Mesothelial cell of epicardium (in vitro differentiated cells): ENCODE results near the gene PHF21B. TPM values are rescaled to one million over a fixed set of nuclear protein-coding genes. Genes with fewer than 3 reads are reported as not detected.

Experiments
- DNase-seq, 2 experiments: peaks; one replicate each; pipeline ENCODE4 v3.0.0; 2021; ENCODE audit warnings: low spot score in 2 of 2; ENCODE audit not compliant: unreplicated experiment in 2 of 2
- H3K27ac Mint-ChIP-seq: 2 replicates; pipeline ENCODE4 v1.8.0; 2021; ENCODE audit warnings: mixed read lengths
- H3K27me3 Mint-ChIP-seq: 2 replicates; pipeline ENCODE4 v1.8.0; 2021; ENCODE audit warnings: low read depth, mixed read lengths
- H3K36me3 Mint-ChIP-seq: 2 replicates; pipeline ENCODE4 v1.8.0; 2021; ENCODE audit warnings: mixed read lengths
- H3K4me1 Mint-ChIP-seq: 2 replicates; pipeline ENCODE4 v1.8.0; 2021; ENCODE audit warnings: mixed read lengths
- H3K4me3 Mint-ChIP-seq: 2 replicates; pipeline ENCODE4 v1.8.0; 2021; ENCODE audit warnings: mild to moderate bottlenecking, moderate library complexity, mixed read lengths
- H3K9me3 Mint-ChIP-seq: 2 replicates; pipeline ENCODE4 v1.8.0; 2021; ENCODE audit warnings: mixed read lengths
- total RNA-seq: library from RNA; stranded (reverse); gene quantifications from 3 replicates; pipeline ENCODE4 v1.2.1, GENCODE V29; 2021
- TF ChIP-seq, protein P1 (sequence below): fragments of 200-600 bp; sonication (generic); IDR thresholded peaks from one replicate; pipeline ENCODE4 v1.5.0; 2021; ENCODE audit warnings: antibody characterized with exemption; ENCODE audit not compliant: unreplicated experiment

PHF21B gene
- total RNA-seq, 1 donor from 2014 or later, result 8.6 TPM

GRCh38 chr22:45014654-45015053, 4.8 kb upstream of the PHF21B start:
- Mint-ChIP-seq H3K9me3 (no peaks in the 10 kb centered on the region), H3K4me1 (peaks cover 8% of the 10 kb centered on the region), H3K27ac (no peak overlapping the region), H3K36me3 (no peaks in the 10 kb centered on the region), H3K27me3 (peaks cover 65% of the 10 kb centered on the region), H3K4me3 (no peak overlapping the region)
- no peak for DNase-seq
- TF ChIP-seq, protein P1, sequence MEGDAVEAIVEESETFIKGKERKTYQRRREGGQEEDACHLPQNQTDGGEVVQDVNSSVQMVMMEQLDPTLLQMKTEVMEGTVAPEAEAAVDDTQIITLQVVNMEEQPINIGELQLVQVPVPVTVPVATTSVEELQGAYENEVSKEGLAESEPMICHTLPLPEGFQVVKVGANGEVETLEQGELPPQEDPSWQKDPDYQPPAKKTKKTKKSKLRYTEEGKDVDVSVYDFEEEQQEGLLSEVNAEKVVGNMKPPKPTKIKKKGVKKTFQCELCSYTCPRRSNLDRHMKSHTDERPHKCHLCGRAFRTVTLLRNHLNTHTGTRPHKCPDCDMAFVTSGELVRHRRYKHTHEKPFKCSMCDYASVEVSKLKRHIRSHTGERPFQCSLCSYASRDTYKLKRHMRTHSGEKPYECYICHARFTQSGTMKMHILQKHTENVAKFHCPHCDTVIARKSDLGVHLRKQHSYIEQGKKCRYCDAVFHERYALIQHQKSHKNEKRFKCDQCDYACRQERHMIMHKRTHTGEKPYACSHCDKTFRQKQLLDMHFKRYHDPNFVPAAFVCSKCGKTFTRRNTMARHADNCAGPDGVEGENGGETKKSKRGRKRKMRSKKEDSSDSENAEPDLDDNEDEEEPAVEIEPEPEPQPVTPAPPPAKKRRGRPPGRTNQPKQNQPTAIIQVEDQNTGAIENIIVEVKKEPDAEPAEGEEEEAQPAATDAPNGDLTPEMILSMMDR, result no peak

- Mint-ChIP-seq H3K27me3 (peaks cover 60% of the 10 kb centered on the region), H3K27ac (no peak overlapping the region), H3K4me3 (no peak overlapping the region), H3K9me3 (no peaks in the 10 kb centered on the region), H3K4me1 (peaks cover 8% of the 10 kb centered on the region), H3K36me3 (no peaks in the 10 kb centered on the region)
- DNase-seq, result no peak
- TF ChIP-seq, protein P1, result no peak
These were observed 3.3 kb upstream of the PHF21B start for GRCh38 chr22:45013138-45013537.

DNA sequence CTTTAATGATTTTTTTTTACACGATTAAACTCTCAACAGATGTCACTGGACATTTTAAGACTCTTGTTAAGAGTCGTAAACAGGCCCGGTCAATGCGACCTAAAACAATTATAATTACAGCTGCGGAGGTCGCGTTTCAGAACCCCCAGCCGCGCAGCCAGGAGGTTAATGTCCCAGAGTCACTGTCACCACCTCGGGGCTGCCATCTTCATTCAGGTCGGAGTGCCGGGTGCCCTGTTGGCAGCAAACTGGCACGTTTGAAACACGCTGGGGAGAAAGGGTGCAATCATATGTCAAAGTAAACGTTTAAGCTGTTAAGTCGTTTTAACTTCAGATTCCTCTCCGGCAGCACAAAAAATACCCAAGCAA, 711 bp upstream of the PHF21B start:
- no peaks in the 10 kb centered on the region for H3K36me3 Mint-ChIP-seq
- H3K4me3 Mint-ChIP-seq, result peak overlapping the region; percentile 94
- TF ChIP-seq, protein P1, result no peak

DNA sequence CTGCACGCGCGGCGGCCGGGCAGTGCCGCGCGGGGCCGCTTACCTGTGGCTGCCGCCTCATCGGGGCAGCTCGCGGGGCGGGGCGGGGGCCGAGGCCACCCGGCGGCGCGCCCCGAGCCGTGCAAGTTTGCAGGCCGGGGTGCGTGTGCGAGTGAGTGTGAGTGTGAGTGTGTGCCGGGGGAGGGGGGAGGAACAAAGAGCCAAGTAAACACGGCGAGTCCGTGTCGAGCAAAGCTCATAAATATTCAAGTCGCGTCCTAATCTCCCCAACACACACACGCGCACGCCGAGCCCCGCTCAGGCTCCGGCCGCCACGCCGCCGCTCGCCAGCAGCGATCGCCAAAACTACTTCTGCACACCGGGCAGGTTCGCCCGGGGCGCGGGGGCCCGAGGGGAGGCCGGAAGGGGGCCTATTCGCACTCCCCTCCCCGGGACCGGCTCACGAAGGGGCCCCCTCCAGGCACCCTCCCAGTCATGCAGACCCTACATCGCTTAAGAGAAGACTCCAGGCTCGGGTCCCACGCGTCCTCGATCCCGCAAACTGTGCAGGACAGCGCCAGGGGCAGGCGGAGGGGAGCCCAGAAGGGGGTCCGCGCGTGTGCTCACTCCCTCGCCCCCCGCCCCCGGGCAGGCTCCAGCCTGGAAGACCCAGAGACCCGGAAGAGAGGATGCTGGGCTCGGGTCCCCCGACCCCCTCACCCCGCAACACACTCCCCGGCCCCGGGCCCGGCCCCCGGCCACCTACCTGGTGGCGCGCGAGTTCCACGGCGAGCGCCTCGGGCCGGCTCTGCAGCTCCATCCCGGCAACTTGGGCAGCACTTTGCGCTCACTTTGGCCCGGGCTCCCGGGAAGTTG, 827 bp downstream of the PHF21B start:
- Mint-ChIP-seq H3K4me1 (peaks cover 33% of the 10 kb centered on the region), H3K4me3 (peak overlapping the region; percentile 63), H3K27ac (no peak overlapping the region), H3K27me3 (peaks cover 45% of the 10 kb centered on the region), H3K9me3 (no peaks in the 10 kb centered on the region), H3K36me3 (no peaks in the 10 kb centered on the region)
- DNase-seq, result peak in 1 of 2 experiments; percentile 48
- TF ChIP-seq, protein P1, result no peak

More for the DNA sequence above, 711 bp upstream of the PHF21B start:
- no peaks in the 10 kb centered on the region for H3K9me3 Mint-ChIP-seq
- H3K27me3 Mint-ChIP-seq, result peaks cover 42% of the 10 kb centered on the region
- H3K4me1 Mint-ChIP-seq, result peaks cover 20% of the 10 kb centered on the region
- peak overlapping the region; percentile 86 for H3K27ac Mint-ChIP-seq
- DNase-seq, result no peak

GRCh38 chr22:45008186-45008681, 1.6 kb downstream of the PHF21B start:
- TF ChIP-seq, protein P1, result no peak
- Mint-ChIP-seq H3K27me3 (peaks cover 45% of the 10 kb centered on the region), H3K4me1 (peaks cover 33% of the 10 kb centered on the region), H3K9me3 (no peaks in the 10 kb centered on the region), H3K4me3 (peak overlapping the region; percentile 64), H3K36me3 (no peaks in the 10 kb centered on the region), H3K27ac (no peak overlapping the region)
- peak in 1 of 2 experiments; percentile 61 for DNase-seq
